Breast epithelium (tissue), 4 donors: Measurements from ENCODE around the gene PLPP3. TPM values are rescaled to one million over a fixed set of nuclear protein-coding genes. Genes with fewer than 3 reads are reported as not detected.

Source experiments
- DNase-seq, 2 donors: peaks; one replicate each; pipeline ENCODE4 v3.0.0-alpha.2; 2019; ENCODE audit warnings: low spot score in 2 of 2
- H3K27ac ChIP-seq, 2 donors: fragments of 200-600 bp; sonication (generic) in 1 of 2; one replicate each; pipeline ENCODE4 v1.5.1; 2016 to 2019; ENCODE audit warnings: mild to moderate bottlenecking in 1 of 2
- H3K27me3 ChIP-seq, 2 donors: fragments of 200-600 bp; sonication (generic) in 1 of 2; one replicate each; pipeline versions ENCODE4 v1.5.1 to v1.6.0; 2017 to 2019; ENCODE audit warnings: control low read depth in 1 of 2, mild to moderate bottlenecking in 1 of 2
- H3K36me3 ChIP-seq: fragments of 200-600 bp; one replicate; pipeline ENCODE4 v1.5.1; 2019
- H3K4me1 ChIP-seq, 2 donors: fragments of 200-600 bp; sonication (generic); one replicate each; pipeline ENCODE4 v1.5.1; 2016 to 2019; ENCODE audit warnings: control low read depth in 1 of 2
- H3K4me3 ChIP-seq, 3 donors: fragments of 200-600 bp; sonication (generic); 1 replicate in 2 of 3; 2 replicates in 1 of 3; pipeline ENCODE4 v1.5.1; 2016 to 2019; ENCODE audit warnings: mild to moderate bottlenecking in 3 of 3, moderate library complexity in 2 of 3
- H3K9me3 ChIP-seq, 2 donors: fragments of 200-600 bp; sonication (generic) in 1 of 2; one replicate each; pipeline ENCODE4 v1.5.1; 2016 to 2019; ENCODE audit warnings: control low read depth in 1 of 2
- POLR2A ChIP-seq: fragments of 450-650 bp; IDR thresholded peaks from one replicate; pipeline ENCODE4 v1.6.1; 2016; ENCODE audit warnings: antibody characterized with exemption, mild to moderate bottlenecking, moderate library complexity
- POLR2AphosphoS5 ChIP-seq, 3 donors: sonication (generic); formaldehyde crosslinking; IDR thresholded peaks; one replicate each; pipeline ENCODE4 v1.6.1; 2017; ENCODE audit warnings: antibody characterized with exemption in 3 of 3
- intact Hi-C: fragments of 100-400 bp; cut with DNase I; formaldehyde crosslinking; loops from one replicate; pipeline ENCODE4 v1.15.1; 2023; ENCODE audit warnings: low total_unique reads
- total RNA-seq, 3 donors: library from RNA; depleted of rRNA; stranded (reverse); fragments of >200 nt; gene quantifications; one replicate each; pipeline ENCODE4 v1.1.0, GENCODE V29; 2016
- TF ChIP-seq, protein P1 (sequence below), 3 donors: fragments of 450-650 bp; IDR thresholded peaks; one replicate each; pipeline ENCODE4 v1.5.1; 2016 to 2017; ENCODE audit warnings: antibody characterized with exemption in 3 of 3, mild to moderate bottlenecking in 3 of 3, moderate library complexity in 3 of 3

The PLPP3 gene
- total RNA-seq, 3 donors from 2014 or later, result 122 to 275 (median 127) TPM

DNA sequence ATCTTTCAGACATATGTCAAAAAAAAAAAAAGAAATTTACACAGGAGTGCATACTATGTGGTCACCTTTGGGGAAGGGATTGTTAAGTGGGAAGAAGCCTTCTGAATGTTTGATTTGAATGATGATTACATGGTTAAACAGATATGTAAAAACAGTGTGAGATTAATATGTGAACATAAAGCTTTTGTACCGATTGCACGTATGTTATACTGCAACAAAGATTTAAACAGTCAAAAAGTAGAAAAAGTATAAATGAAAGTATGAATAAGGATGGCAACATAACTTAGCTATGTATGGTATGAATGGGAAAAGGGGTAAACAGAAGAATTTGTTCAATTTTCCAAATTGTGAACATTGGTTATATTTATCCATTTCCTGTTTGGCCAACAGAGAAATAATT, 10.0 kb upstream of the PLPP3 start:
- intact Hi-C loops, result no loop called here
- no peaks in the 10 kb centered on the region for H3K9me3 ChIP-seq
- H3K36me3 ChIP-seq, result no peaks in the 10 kb centered on the region
- H3K4me1 ChIP-seq, result no peaks in the 10 kb centered on the region
- no peak overlapping the region for H3K4me3 ChIP-seq
- no peak overlapping the region for H3K27ac ChIP-seq
- H3K27me3 ChIP-seq, result no peaks in the 10 kb centered on the region
- DNase-seq, result no peak
- TF ChIP-seq POLR2AphosphoS5 (IDR thresholded peaks at IDR 0.05) (no peak), POLR2A (no peak)
- TF ChIP-seq, protein P1, sequence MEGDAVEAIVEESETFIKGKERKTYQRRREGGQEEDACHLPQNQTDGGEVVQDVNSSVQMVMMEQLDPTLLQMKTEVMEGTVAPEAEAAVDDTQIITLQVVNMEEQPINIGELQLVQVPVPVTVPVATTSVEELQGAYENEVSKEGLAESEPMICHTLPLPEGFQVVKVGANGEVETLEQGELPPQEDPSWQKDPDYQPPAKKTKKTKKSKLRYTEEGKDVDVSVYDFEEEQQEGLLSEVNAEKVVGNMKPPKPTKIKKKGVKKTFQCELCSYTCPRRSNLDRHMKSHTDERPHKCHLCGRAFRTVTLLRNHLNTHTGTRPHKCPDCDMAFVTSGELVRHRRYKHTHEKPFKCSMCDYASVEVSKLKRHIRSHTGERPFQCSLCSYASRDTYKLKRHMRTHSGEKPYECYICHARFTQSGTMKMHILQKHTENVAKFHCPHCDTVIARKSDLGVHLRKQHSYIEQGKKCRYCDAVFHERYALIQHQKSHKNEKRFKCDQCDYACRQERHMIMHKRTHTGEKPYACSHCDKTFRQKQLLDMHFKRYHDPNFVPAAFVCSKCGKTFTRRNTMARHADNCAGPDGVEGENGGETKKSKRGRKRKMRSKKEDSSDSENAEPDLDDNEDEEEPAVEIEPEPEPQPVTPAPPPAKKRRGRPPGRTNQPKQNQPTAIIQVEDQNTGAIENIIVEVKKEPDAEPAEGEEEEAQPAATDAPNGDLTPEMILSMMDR (IDR thresholded peaks at IDR 0.05), result no peak

DNA sequence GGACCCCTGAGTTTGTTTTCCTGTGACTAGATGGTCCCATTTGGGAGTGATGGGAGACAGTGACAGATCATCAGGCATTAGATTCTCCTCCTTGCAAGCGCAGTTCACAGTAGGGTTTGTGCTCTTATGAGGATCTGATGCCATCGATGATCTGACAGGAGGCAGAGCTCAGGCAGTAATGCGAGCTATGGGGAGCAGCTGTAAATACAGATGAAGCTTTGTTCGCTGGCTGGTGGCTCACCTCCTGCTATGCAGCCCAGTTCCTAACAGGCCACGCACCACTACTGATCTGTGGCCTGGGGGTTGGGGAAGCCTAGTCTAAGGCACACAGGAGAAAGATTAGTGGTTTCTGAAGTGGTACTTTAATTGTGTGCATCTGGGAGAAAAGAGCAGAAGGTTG, 7.1 kb upstream of the PLPP3 start:
- Histone ChIP-seq H3K27me3 (no peaks in the 10 kb centered on the region), H3K9me3 (no peaks in the 10 kb centered on the region), H3K36me3 (no peaks in the 10 kb centered on the region), H3K4me1 (no peaks in the 10 kb centered on the region), H3K27ac (no peak overlapping the region), H3K4me3 (no peak overlapping the region)
- intact Hi-C loops, result no loop called here
- no peak for DNase-seq
- no peak for TF ChIP-seq POLR2AphosphoS5 (IDR thresholded peaks at IDR 0.05)
- no peak for TF ChIP-seq POLR2A
- TF ChIP-seq, protein P1 (IDR thresholded peaks at IDR 0.05), result no peak

DNA sequence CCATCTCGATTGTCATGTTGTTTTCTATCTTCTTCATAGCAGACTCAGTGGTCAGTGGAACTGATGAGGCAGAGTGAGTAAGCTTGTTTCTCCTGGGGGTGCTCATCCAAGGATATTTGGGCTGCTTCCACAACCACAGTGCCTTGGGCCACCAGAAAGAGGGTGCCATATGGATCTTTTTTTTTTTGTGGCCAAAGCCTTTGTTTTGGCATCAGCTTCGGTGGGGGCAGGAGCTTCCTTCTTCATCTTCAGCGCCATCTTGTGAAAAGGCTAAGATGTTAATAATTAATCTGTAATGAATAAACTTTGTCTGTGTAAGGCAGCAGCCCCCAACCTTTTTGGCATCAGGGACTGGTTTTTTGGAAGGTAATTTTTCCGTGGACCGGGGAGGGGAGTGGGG, 6.6 kb upstream of the PLPP3 start:
- Histone ChIP-seq H3K27ac (no peak overlapping the region), H3K4me3 (no peak overlapping the region), H3K36me3 (no peaks in the 10 kb centered on the region), H3K4me1 (no peaks in the 10 kb centered on the region), H3K27me3 (no peaks in the 10 kb centered on the region), H3K9me3 (no peaks in the 10 kb centered on the region)
- intact Hi-C loops, result no loop called here
- DNase-seq, result no peak
- no peak for TF ChIP-seq POLR2A
- TF ChIP-seq POLR2AphosphoS5 (IDR thresholded peaks at IDR 0.05), result no peak
- TF ChIP-seq, protein P1 (IDR thresholded peaks at IDR 0.05), result no peak

DNA sequence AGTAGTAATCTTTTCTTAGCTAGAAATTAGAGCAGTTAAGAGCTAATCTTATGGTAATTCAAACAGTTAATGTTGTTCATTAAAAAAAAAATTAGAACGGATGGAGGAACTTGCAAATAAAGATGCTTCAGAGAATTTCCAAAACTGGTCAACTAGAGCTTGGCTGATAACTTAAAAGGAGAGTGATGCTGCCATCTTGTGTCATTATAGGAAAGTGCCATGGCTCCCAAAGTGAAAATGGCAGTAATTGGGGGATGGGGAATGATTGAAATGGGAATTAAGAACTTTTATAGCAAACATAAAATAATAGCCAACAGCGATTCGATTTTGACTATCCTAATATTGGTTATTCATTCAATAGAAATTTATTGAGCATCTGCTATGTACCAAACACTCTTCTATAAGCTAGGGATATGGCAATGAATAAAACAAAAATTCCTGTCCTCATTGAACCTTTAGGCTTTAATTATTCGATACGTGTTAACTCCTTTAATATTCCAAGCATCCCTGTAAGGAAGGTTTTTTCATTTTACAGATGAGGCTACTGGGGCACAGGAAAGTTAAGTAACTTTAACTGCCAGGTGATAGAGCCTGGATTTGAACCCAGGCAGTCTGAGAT, 5.7 kb upstream of the PLPP3 start:
- intact Hi-C loops, result no loop called here
- TF ChIP-seq, protein P1 (IDR thresholded peaks at IDR 0.05), result peak; percentile 76 to 92 (median 91)
- TF ChIP-seq POLR2AphosphoS5 (IDR thresholded peaks at IDR 0.05) (no peak), POLR2A (no peak)
- DNase-seq, result no peak

DNA sequence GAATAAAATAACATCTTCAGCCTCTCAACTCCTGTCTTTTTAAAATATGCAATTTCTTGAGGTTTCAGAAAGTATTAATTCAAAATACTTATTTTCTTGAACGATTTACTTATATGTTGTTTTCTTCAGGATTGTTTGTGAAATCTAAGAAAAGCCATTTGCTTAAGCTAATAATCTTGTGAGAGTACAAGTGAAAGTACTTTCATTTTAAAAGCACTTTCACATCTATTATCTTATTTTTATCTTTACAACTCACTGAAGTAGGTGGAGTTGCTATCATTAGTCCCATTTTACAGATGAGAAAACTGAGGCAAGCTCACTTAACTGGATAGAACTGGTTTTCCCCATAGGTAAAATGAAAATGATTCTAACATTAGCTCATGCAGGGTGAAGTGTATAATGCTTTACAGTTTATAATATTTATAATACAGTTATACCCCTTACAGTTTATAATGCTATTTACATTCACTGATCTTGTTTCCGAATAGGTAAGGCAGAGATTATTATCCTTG, 4.7 kb upstream of the PLPP3 start:
- intact Hi-C loops, result no loop called here
- Histone ChIP-seq H3K4me3 (no peak overlapping the region), H3K36me3 (no peaks in the 10 kb centered on the region), H3K4me1 (no peaks in the 10 kb centered on the region), H3K27me3 (no peaks in the 10 kb centered on the region), H3K9me3 (no peaks in the 10 kb centered on the region), H3K27ac (no peak overlapping the region)
- no peak for DNase-seq
- TF ChIP-seq POLR2A, result no peak
- TF ChIP-seq POLR2AphosphoS5 (IDR thresholded peaks at IDR 0.05), result no peak
- TF ChIP-seq, protein P1 (IDR thresholded peaks at IDR 0.05), result no peak

More for the DNA sequence above, 5.7 kb upstream of the PLPP3 start:
- no peaks in the 10 kb centered on the region for H3K4me1 ChIP-seq
- H3K4me3 ChIP-seq, result no peak overlapping the region
- no peaks in the 10 kb centered on the region for H3K9me3 ChIP-seq
- H3K27me3 ChIP-seq, result no peaks in the 10 kb centered on the region
- H3K36me3 ChIP-seq, result no peaks in the 10 kb centered on the region
- no peak overlapping the region for H3K27ac ChIP-seq
